Measurements from ENCODE around the gene FREM1. TPM values are rescaled to one million over a fixed set of nuclear protein-coding genes. Genes with fewer than 3 reads are reported as not detected.

FREM1 gene
- total and polyA plus RNA-seq, 2 of the 4 experiments (the other 2 are of a cell fraction) = under 0.01 TPM; not detected in 1

DNA sequence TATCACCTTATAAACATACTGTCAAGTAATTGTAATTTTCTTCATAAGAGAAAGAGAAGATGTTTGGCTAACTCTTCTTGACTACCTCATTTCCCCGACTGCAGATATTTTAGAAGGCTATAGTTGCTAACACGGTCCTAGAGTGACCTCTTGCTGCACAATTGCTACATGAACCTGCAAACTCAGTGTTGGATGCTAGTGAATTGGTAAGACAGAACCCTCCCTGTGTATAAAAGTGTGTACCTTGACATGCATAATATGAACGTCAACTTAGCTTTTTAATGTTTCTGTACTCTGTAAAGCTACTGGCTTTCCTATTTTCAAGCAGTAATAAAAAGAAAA is 141.0 kb downstream of the FREM1 start:
- no peak overlapping the region for H3K4me2 ChIP-seq (ENCODE audit: low read depth, low read length)
- no peaks in the 10 kb centered on the region for H3K36me3 ChIP-seq (ENCODE audit: control insufficient read depth, insufficient read depth, low read length)
- no peak overlapping the region for H2BK15ac ChIP-seq (ENCODE audit: low read depth, low read length)
- H3K4me1 ChIP-seq (ENCODE audit: control insufficient read depth, insufficient read depth, low read length) = no peaks in the 10 kb centered on the region
- peak; percentile 5 for DNase-seq
- no CpG with 5 or more reads among the region's 3 CpGs for whole genome bisulfite sequencing, 2 experiments (ENCODE audit: extremely low coverage in 2 of 2, insufficient read length in 1 of 2)
- intact Hi-C loops (cut with micrococcal nuclease) (loop anchor here (2.0 to 10.0 kb wide), 4 partner anchors 327 to 1734 kb away; no protein-coding TSS in a partner anchor), dilution Hi-C loops (cut with HindIII; ENCODE audit: low sequenced_read_pairs, unreplicated experiment) (no loop called here), in situ Hi-C loops (cut with MboI; ENCODE audit: low sequenced_read_pairs) (loop anchor here (10.0 kb wide), 1 partner anchor 304 kb away; no protein-coding TSS in a partner anchor)
- no peak overlapping the region for H3K4me3 ChIP-seq (ENCODE audit: insufficient read depth, low read depth, low read length)
- no peak overlapping the region for H2AK9ac ChIP-seq (replicated peaks; ENCODE audit: low read depth, low read length, poor library complexity)
- no peak overlapping the region for H3K27ac ChIP-seq (ENCODE audit: insufficient read depth, low read length)
- H2AFZ ChIP-seq (replicated peaks; ENCODE audit: low read length, poor library complexity) = no peak overlapping the region
- no peaks in the 10 kb centered on the region for H3K9me1 ChIP-seq (ENCODE audit: insufficient read depth, low read length)
- no peak overlapping the region for H2AK5ac ChIP-seq (ENCODE audit: low read depth, low read length)
- no peak overlapping the region for H4K8ac ChIP-seq (ENCODE audit: low read depth in 2 of 2, low read length in 2 of 2)
- no peaks in the 10 kb centered on the region for H3K27me3 ChIP-seq (ENCODE audit: control insufficient read depth, insufficient read depth, low read length)
- no peak overlapping the region for H3K23ac ChIP-seq (ENCODE audit: low read depth, low read length)
- no peak overlapping the region for H3K56ac ChIP-seq (ENCODE audit: extremely low read depth, insufficient read depth, low read length)
- no peak overlapping the region for H4K91ac ChIP-seq (ENCODE audit: insufficient read depth, low read depth, low read length)
- H3K9me3 ChIP-seq (ENCODE audit: control insufficient read depth, insufficient read depth, low read length) = no peaks in the 10 kb centered on the region
- ChIA-PET CTCF (interaction anchor here (0.8 to 1.2 kb wide), 7 partner anchors 11 to 298 kb away, joined by 3 to 7 read pairs (median 4); no protein-coding TSS in a partner anchor), POLR2A (ENCODE audit: unreplicated experiment) (no interaction called here)
- BruUV-seq (replicated peaks) = no TSS peak
- H3K79me1 ChIP-seq (ENCODE audit: low read depth in 1 of 2, low read length in 2 of 2) = no peaks in the 10 kb centered on the region
- H2BK120ac ChIP-seq (ENCODE audit: low read depth, low read length) = no peak overlapping the region
- TF ChIP-seq SMC3 (IDR thresholded peaks at IDR 0.05; ENCODE audit: low read depth, low read length) = no peak
- H3K14ac ChIP-seq (replicated peaks; ENCODE audit: low read depth, low read length) = no peak overlapping the region
- no peak overlapping the region for H2BK20ac ChIP-seq (ENCODE audit: low read depth, low read length)
- no peak overlapping the region for H3K9ac ChIP-seq (ENCODE audit: low read depth, low read length)
- H2BK5ac ChIP-seq (ENCODE audit: low read depth, low read length, poor library complexity, severe bottlenecking) = no peak overlapping the region
- no peak overlapping the region for H3K4ac ChIP-seq (ENCODE audit: low read depth, low read length)
- H3K18ac ChIP-seq (ENCODE audit: low read depth, low read length) = no peak overlapping the region
- no peaks in the 10 kb centered on the region for H4K20me1 ChIP-seq (ENCODE audit: insufficient read depth, low read length)
- no peak for ATAC-seq (ENCODE audit: low read depth)
- H4K5ac ChIP-seq (ENCODE audit: low read depth, low read length) = no peak overlapping the region

Measured in IMR-90 (cell line).